ENCODE results near the gene IFNG-AS1.

The IFNG-AS1 gene

DNA sequence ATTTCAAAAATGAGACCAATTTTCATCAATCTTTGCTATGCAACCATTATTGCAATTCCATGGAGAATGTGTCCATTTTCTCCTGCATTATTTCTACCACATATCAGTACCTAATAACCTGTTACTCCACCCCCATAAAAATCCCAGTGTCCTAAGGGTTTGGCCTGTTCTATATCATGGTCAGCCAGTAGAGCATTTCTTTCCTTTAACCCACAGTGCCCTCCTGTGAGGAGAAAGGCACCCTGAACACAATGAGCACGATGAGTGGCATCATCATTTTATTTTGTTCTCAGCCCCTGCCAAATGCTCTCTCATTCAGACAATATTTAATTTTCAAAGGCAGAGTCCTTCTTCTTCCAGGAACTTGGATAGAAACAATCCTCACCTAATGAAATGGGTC is 11.6 kb upstream of the IFNG-AS1 start:
- TF ChIP-seq, protein P1, sequence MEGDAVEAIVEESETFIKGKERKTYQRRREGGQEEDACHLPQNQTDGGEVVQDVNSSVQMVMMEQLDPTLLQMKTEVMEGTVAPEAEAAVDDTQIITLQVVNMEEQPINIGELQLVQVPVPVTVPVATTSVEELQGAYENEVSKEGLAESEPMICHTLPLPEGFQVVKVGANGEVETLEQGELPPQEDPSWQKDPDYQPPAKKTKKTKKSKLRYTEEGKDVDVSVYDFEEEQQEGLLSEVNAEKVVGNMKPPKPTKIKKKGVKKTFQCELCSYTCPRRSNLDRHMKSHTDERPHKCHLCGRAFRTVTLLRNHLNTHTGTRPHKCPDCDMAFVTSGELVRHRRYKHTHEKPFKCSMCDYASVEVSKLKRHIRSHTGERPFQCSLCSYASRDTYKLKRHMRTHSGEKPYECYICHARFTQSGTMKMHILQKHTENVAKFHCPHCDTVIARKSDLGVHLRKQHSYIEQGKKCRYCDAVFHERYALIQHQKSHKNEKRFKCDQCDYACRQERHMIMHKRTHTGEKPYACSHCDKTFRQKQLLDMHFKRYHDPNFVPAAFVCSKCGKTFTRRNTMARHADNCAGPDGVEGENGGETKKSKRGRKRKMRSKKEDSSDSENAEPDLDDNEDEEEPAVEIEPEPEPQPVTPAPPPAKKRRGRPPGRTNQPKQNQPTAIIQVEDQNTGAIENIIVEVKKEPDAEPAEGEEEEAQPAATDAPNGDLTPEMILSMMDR (IDR thresholded peaks at IDR 0.05; ENCODE audit: insufficient read depth, missing control alignments) = no peak
- DNase-seq (ENCODE audit: insufficient read length, low spot score) = no peak
- FAIRE-seq = no peak

GRCh38 chr12:67980391-67980790 is 8.9 kb upstream of the IFNG-AS1 start:
- TF ChIP-seq, protein P1 (IDR thresholded peaks at IDR 0.05; ENCODE audit: insufficient read depth, missing control alignments) = no peak
- no peak for DNase-seq (ENCODE audit: insufficient read length, low spot score)
- FAIRE-seq = no peak

DNA sequence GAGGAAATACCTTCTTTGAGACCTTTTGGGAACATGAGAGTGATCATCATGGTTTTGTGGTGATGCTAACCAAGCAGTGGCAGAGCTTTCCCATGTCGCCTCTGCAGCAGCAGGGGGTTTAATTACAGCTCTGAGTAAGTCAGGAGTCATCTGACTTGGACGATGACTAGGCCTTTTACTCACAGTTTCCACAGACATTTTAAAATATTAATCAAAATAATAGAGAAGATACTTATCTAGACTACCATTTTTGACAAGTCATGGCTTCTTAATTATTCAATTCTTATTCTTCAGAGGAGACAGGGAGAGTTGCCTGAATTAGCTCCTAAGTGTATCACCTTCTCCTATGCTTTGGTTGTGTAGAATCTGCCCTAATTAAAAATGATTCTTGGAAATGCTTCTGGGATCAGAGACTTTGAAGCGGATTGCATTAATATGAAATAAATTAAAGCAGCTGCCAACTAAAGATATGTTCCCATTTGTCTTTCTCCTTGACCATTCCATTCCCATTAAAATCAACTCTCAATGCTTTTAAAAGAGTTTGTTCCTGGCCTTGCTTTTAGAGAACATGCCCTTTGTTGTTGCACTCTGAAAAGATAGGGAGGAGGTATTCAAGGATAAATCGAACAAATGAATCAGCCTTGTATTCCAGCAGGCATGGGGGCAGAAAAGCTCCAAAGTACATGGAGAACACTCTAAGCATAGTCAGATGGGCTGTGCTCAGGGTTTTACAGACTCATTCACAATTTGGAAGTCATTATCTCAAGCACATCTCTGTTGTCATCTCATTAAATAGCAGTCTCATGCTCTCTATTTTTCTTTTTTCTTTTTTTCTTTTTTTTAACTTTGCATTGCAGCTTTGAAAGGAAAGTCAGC is 7.7 kb upstream of the IFNG-AS1 start:
- TF ChIP-seq, protein P1 (IDR thresholded peaks at IDR 0.05; ENCODE audit: insufficient read depth, missing control alignments) = no peak
- DNase-seq (ENCODE audit: insufficient read length, low spot score) (no peak), FAIRE-seq (no peak)

DNA sequence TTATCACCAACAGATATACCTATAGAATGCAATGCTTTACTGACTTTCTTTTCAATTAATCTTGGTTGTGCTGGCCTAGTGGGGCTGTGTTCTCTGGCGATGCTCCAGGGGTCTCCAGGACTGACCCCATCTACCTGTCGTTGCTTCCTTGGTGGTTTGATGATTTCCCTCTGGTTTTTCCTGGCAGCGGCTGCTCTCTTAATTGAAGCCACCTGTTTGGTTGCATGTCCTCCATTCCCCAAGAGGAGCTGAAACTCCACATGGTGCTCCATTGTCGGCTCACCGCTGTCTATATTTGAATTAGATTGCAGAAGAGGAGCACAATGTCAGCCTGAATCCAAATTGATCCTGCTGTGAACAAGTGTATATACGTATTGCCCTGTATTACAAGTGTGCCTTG is 7.1 kb upstream of the IFNG-AS1 start:
- DNase-seq (ENCODE audit: insufficient read length, low spot score) (no peak), FAIRE-seq (no peak)
- TF ChIP-seq, protein P1 (IDR thresholded peaks at IDR 0.05; ENCODE audit: insufficient read depth, missing control alignments) = no peak

GRCh38 chr12:67986632-67987031 is 2.6 kb upstream of the IFNG-AS1 start:
- FAIRE-seq (no peak), DNase-seq (ENCODE audit: insufficient read length, low spot score) (no peak)
- TF ChIP-seq, protein P1 (IDR thresholded peaks at IDR 0.05; ENCODE audit: insufficient read depth, missing control alignments) = no peak

- DNase-seq (ENCODE audit: insufficient read length, low spot score) (no peak), FAIRE-seq (no peak)
- TF ChIP-seq, protein P1 (IDR thresholded peaks at IDR 0.05; ENCODE audit: insufficient read depth, missing control alignments) = no peak
These were observed 636 bp upstream of the IFNG-AS1 start for GRCh38 chr12:67988601-67989021.

- TF ChIP-seq, protein P1 (IDR thresholded peaks at IDR 0.05; ENCODE audit: insufficient read depth, missing control alignments) = no peak
- FAIRE-seq (no peak), DNase-seq (ENCODE audit: insufficient read length, low spot score) (no peak)
These were observed 1.9 kb downstream of the IFNG-AS1 start for GRCh38 chr12:67991158-67991557.

Measured in D721Med (cell line).